ENCODE data around the gene NUP160. TPM values are rescaled to one million over a fixed set of nuclear protein-coding genes. Genes with fewer than 3 reads are reported as not detected.

Gene NUP160
- total and polyA plus RNA-seq, 10 of the 15 experiments (the other 5 are each of a cell fraction or from before 2014, with no cell fraction given) = 24.0 to 87.6 (median 54.6) TPM

- TF ChIP-seq IRF4 (IDR thresholded peaks at IDR 0.05; ENCODE audit: low read depth, low read length) = 0 out of 2 replicates have a peak, but pooled peaks have one; percentile 32
- TF ChIP-seq ZNF207 (IDR thresholded peaks at IDR 0.05; ENCODE audit: borderline replicate concordance) = no peak
- peak; percentile 59; the same call in 1 of the 2 replicates for TF ChIP-seq DPF2 (IDR thresholded peaks at IDR 0.05)
- TF ChIP-seq HDAC2 (IDR thresholded peaks at IDR 0.05) = no peak
- TF ChIP-seq ATF7 (IDR thresholded peaks at IDR 0.05; ENCODE audit: low read depth) = no peak
- no peak for TF ChIP-seq PKNOX1 (IDR thresholded peaks at IDR 0.05)
- peak; percentile 73 for TF ChIP-seq ATF2 (IDR thresholded peaks at IDR 0.05; ENCODE audit: low read length)
- TF ChIP-seq IRF3 (IDR thresholded peaks at IDR 0.05) = no peak
- TF ChIP-seq BCL3 (IDR thresholded peaks at IDR 0.05; ENCODE audit: borderline replicate concordance, insufficient read depth, low read depth, low read length, poor library complexity, severe bottlenecking) = peak; percentile 9
- TF ChIP-seq POU2F2 (IDR thresholded peaks at IDR 0.05; ENCODE audit: borderline replicate concordance, low read depth, low read length) = peak; percentile 13; the same call in 1 of the 3 replicates
- TF ChIP-seq SPI1 (IDR thresholded peaks at IDR 0.05; ENCODE audit: borderline replicate concordance, insufficient read depth, low read depth, low read length) = peak; percentile 84
- TF ChIP-seq PML (IDR thresholded peaks at IDR 0.05; ENCODE audit: low read length) = no peak
- peak; percentile 83 for TF ChIP-seq RUNX3 (IDR thresholded peaks at IDR 0.05; ENCODE audit: low read length)
- no peak for TF ChIP-seq STAT1 (conservative IDR thresholded peaks at IDR 0.05)
- TF ChIP-seq REST (IDR thresholded peaks at IDR 0.05; ENCODE audit: low read depth, low read length) = no peak
- no peak for TF ChIP-seq ELK1 (IDR thresholded peaks at IDR 0.05; ENCODE audit: low read depth, low read length)
- TF ChIP-seq HCFC1 (IDR thresholded peaks at IDR 0.05; ENCODE audit: low read length) = no peak
- peak; percentile 63; the same call in 1 of the 2 replicates for TF ChIP-seq MTA2 (IDR thresholded peaks at IDR 0.05; ENCODE audit: low read depth)
- TF ChIP-seq NR2F1 (conservative IDR thresholded peaks at IDR 0.05) = peak; percentile 37; the same call in 1 of the 2 replicates
- no peak for TF ChIP-seq LARP7 (IDR thresholded peaks at IDR 0.05)
- TF ChIP-seq IKZF2 (IDR thresholded peaks at IDR 0.05) = peak; percentile 46 to 58; a peak in 3 of 4 replicates
- 0 out of 2 replicates have a peak, but pooled peaks have one; percentile 61 for TF ChIP-seq MEF2A (IDR thresholded peaks at IDR 0.05; ENCODE audit: insufficient read depth, low read depth, low read length)
- TF ChIP-seq CHD4 (IDR thresholded peaks at IDR 0.05) = no peak
These were observed 6.5 kb upstream of the NUP160 start (continued) for GRCh38 chr11:47854667-47855066.

Measured in GM12878 (cell line).